Gastrocnemius medialis (tissue), 4 donors: Measurements from ENCODE around the gene ZNF121.

Source experiments
- CTCF ChIP-seq, 5 experiments: fragments of 450-650 bp in 3 of 5; fragments of 200-600 bp in 2 of 5; sonication (generic) in 2 of 5; IDR thresholded peaks in 4 of 5; conservative IDR thresholded peaks in 1 of 5; 1 replicate in 4 of 5; 2 replicates in 1 of 5; pipeline ENCODE4 v1.5.1; 2016 to 2019; ENCODE audit warnings: antibody characterized with exemption in 5 of 5, mild to moderate bottlenecking in 3 of 5, moderate library complexity in 3 of 5
- POLR2A ChIP-seq, 2 donors: fragments of 450-650 bp; IDR thresholded peaks; one replicate each; pipeline ENCODE4 v1.6.1; 2017; ENCODE audit warnings: antibody characterized with exemption in 2 of 2, mild to moderate bottlenecking in 2 of 2, moderate library complexity in 2 of 2

GRCh38 chr19:9621156-9622037, 37.1 kb upstream of the ZNF121 start, which contains the start of gene ZNF561:
- TF ChIP-seq CTCF (IDR thresholded peaks at IDR 0.05 in 4 of 5, conservative IDR thresholded peaks at IDR 0.05 in 1 of 5) = no peak
- TF ChIP-seq POLR2A (IDR thresholded peaks at IDR 0.05) = no peak
